ENCODE data around the gene PRR19. TPM values are rescaled to one million over a fixed set of nuclear protein-coding genes. Genes with fewer than 3 reads are reported as not detected.
A peak's percentile ranks its signal among the peaks of the same experiment; 100 is the strongest.

The PRR19 gene
- total and polyA plus RNA-seq, 4 donors: 0.27 to 0.43 (median 0.42) TPM; not detected in 1

- 29% methylated on average over 26 of the region's 26 CpGs for WGBS
- Histone ChIP-seq H3K27ac (ENCODE audit: low read depth in 1 of 2, low read length in 2 of 2) (no peak overlapping the region), H3K4me3 (ENCODE audit: low read depth in 1 of 3, low read length in 3 of 3) (peak overlapping the region in 1 of 3 donors; percentile 47)
These were observed 12.2 kb downstream of the PRR19 start for GRCh38 chr19:42313840-42314755.

More at GRCh38 chr19:42313840-42314755, 12.2 kb downstream of the PRR19 start:
- Histone ChIP-seq H3K27me3 (ENCODE audit: control insufficient read depth in 4 of 4, insufficient read depth in 4 of 4, low read length in 3 of 4) (no peaks in the 10 kb centered on the region), H3K4me1 (ENCODE audit: control insufficient read depth in 4 of 4, insufficient read depth in 4 of 4, low read length in 3 of 4) (peaks cover 2 to 11% (median 8%) of the 10 kb centered on the region in 4 donors), H3K9ac (ENCODE audit: low read depth in 1 of 2, low read length in 2 of 2) (no peak overlapping the region), H3K9me3 (ENCODE audit: control insufficient read depth in 4 of 4, low read length in 3 of 4) (no peaks in the 10 kb centered on the region), H3K36me3 (ENCODE audit: control insufficient read depth in 4 of 4, insufficient read depth in 3 of 4, low read depth in 1 of 4, low read length in 3 of 4) (no peaks in the 10 kb centered on the region)
- TF ChIP-seq EGR1 (IDR thresholded peaks at IDR 0.05; ENCODE audit: low read depth in 2 of 2) (no peak), MAX (IDR thresholded peaks at IDR 0.05) (no peak), ZBTB33 (IDR thresholded peaks at IDR 0.05) (no peak), YY1 (IDR thresholded peaks at IDR 0.05) (no peak), HNF4G (IDR thresholded peaks at IDR 0.05) (no peak), JUND (IDR thresholded peaks at IDR 0.05) (no peak), NR2F2 (IDR thresholded peaks at IDR 0.05) (no peak), TAF1 (conservative IDR thresholded peaks at IDR 0.05) (no peak), FOXA2 (IDR thresholded peaks at IDR 0.05) (no peak), RAD21 (IDR thresholded peaks at IDR 0.05) (no peak), RXRA (IDR thresholded peaks at IDR 0.05) (no peak), SP1 (IDR thresholded peaks at IDR 0.05) (no peak), CTCF (IDR thresholded peaks at IDR 0.05; ENCODE audit: low read depth, low read length, missing input control) (no peak), ATF3 (IDR thresholded peaks at IDR 0.05) (no peak), HNF4A (conservative IDR thresholded peaks at IDR 0.05) (no peak), REST (IDR thresholded peaks at IDR 0.05) (no peak), FOXA1 (IDR thresholded peaks at IDR 0.05) (no peak)
- no peak for DNase-seq (ENCODE audit: low spot score)
